ENCODE results near the gene ADA.

- no peak for TF ChIP-seq KLF13 (tag; IDR thresholded peaks at IDR 0.05; ENCODE audit: borderline replicate concordance, low read depth)
- TF ChIP-seq POLR2AphosphoS5 (IDR thresholded peaks at IDR 0.05; ENCODE audit: control insufficient read depth, insufficient read depth, low read depth, low read length), result no peak
- TF ChIP-seq FOXJ3 (CRISPR knock-in tag; IDR thresholded peaks at IDR 0.05), result no peak
- TF ChIP-seq, protein P1, sequence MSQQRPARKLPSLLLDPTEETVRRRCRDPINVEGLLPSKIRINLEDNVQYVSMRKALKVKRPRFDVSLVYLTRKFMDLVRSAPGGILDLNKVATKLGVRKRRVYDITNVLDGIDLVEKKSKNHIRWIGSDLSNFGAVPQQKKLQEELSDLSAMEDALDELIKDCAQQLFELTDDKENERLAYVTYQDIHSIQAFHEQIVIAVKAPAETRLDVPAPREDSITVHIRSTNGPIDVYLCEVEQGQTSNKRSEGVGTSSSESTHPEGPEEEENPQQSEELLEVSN (IDR thresholded peaks at IDR 0.05; ENCODE audit: borderline replicate concordance in 1 of 2, extremely low read depth in 1 of 2, insufficient read depth in 1 of 2, insufficient read length in 1 of 2, low read depth in 1 of 2, low read length in 1 of 2, poor library complexity in 1 of 2, severe bottlenecking in 1 of 2), result no peak
- TF ChIP-seq, protein P2, sequence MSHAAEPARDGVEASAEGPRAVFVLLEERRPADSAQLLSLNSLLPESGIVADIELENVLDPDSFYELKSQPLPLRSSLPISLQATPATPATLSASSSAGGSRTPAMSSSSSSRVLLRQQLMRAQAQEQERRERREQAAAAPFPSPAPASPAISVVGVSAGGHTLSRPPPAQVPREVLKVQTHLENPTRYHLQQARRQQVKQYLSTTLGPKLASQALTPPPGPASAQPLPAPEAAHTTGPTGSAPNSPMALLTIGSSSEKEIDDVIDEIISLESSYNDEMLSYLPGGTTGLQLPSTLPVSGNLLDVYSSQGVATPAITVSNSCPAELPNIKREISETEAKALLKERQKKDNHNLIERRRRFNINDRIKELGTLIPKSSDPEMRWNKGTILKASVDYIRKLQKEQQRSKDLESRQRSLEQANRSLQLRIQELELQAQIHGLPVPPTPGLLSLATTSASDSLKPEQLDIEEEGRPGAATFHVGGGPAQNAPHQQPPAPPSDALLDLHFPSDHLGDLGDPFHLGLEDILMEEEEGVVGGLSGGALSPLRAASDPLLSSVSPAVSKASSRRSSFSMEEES (CRISPR knock-in tag; IDR thresholded peaks at IDR 0.05), result no peak
Observed at GRCh38 chr20:44643596-44644229, 7.8 kb downstream of the ADA start.
